ENCODE data around the gene LIMK1.

Gene LIMK1

GRCh38 chr7:74083117-74083876 lies at the start of gene LIMK1:
TSS of gene LIMK1 (plus strand) at chr7:74083804. CDS start at chr7:74083991, 187 bp downstream.
- H3K4me3 ChIP-seq (ENCODE audit: control insufficient read depth, low read depth, low read length), result peak within 1 kb of the TSS; percentile 73
- no peak for TF ChIP-seq CTCF (IDR thresholded peaks at IDR 0.05; ENCODE audit: control insufficient read depth, insufficient read depth, low read depth, low read length, missing control alignments)
- no peak for DNase-seq (ENCODE audit: low read depth)

GRCh38 chr7:74037609-74038008 lies 46.0 kb upstream of the LIMK1 start:
- TF ChIP-seq CTCF (IDR thresholded peaks at IDR 0.05; ENCODE audit: control insufficient read depth, insufficient read depth, low read depth, low read length, missing control alignments), result no peak

GRCh38 chr7:74038194-74038961 lies 45.2 kb upstream of the LIMK1 start:
- no peak for TF ChIP-seq CTCF (IDR thresholded peaks at IDR 0.05; ENCODE audit: control insufficient read depth, insufficient read depth, low read depth, low read length, missing control alignments)
- no peak overlapping the region for H3K4me3 ChIP-seq (ENCODE audit: control insufficient read depth, low read depth, low read length)
- no peak for DNase-seq (ENCODE audit: low read depth)

More at GRCh38 chr7:74037609-74038008, 46.0 kb upstream of the LIMK1 start:
- no peak overlapping the region for H3K4me3 ChIP-seq (ENCODE audit: control insufficient read depth, low read depth, low read length)
- no peak for DNase-seq (ENCODE audit: low read depth)

GRCh38 chr7:74039337-74039736 lies 44.3 kb upstream of the LIMK1 start:
- no peak for DNase-seq (ENCODE audit: low read depth)
- no peak for TF ChIP-seq CTCF (IDR thresholded peaks at IDR 0.05; ENCODE audit: control insufficient read depth, insufficient read depth, low read depth, low read length, missing control alignments)
- no peak overlapping the region for H3K4me3 ChIP-seq (ENCODE audit: control insufficient read depth, low read depth, low read length)

- no peak overlapping the region for H3K4me3 ChIP-seq (ENCODE audit: control insufficient read depth, low read depth, low read length)
- no peak for DNase-seq (ENCODE audit: low read depth)
- no peak for TF ChIP-seq CTCF (IDR thresholded peaks at IDR 0.05; ENCODE audit: control insufficient read depth, insufficient read depth, low read depth, low read length, missing control alignments)
Observed at GRCh38 chr7:74040101-74040790, 43.4 kb upstream of the LIMK1 start.

- no peak for TF ChIP-seq CTCF (IDR thresholded peaks at IDR 0.05; ENCODE audit: control insufficient read depth, insufficient read depth, low read depth, low read length, missing control alignments)
Observed at GRCh38 chr7:74040791-74041520, 42.6 kb upstream of the LIMK1 start.

More at GRCh38 chr7:74040791-74041520, 42.6 kb upstream of the LIMK1 start:
- no peak for DNase-seq (ENCODE audit: low read depth)
- no peak overlapping the region for H3K4me3 ChIP-seq (ENCODE audit: control insufficient read depth, low read depth, low read length)
